ENCODE results near the gene ACTMAP.
"Not testable (repeated sequence)": the region's sequence is repeated elsewhere in the genome, so short reads cannot be mapped to it uniquely, and the experiment has no call there.

The ACTMAP gene

DNA sequence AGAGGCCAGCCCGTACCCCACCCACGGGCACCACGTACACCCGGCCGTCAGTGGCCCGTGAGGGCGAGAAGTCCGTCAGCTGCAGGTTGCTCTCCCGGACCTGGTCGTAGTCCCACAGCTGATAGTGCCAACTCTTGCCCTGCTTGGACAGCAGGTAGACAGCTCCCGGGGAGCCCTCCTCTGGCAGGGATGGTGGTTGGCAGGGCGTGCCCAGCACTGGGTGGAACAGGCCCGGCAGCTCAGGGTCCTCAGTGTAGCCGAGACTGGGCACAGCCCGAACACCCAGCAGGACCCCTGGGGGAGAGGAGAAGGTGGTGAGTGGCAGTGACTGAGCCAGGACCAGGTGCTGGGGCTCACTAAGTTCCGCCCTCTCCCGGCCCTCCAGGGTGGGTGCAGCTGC lies 7.8 kb downstream of the ACTMAP start:
- no peak for DNase-seq

DNA sequence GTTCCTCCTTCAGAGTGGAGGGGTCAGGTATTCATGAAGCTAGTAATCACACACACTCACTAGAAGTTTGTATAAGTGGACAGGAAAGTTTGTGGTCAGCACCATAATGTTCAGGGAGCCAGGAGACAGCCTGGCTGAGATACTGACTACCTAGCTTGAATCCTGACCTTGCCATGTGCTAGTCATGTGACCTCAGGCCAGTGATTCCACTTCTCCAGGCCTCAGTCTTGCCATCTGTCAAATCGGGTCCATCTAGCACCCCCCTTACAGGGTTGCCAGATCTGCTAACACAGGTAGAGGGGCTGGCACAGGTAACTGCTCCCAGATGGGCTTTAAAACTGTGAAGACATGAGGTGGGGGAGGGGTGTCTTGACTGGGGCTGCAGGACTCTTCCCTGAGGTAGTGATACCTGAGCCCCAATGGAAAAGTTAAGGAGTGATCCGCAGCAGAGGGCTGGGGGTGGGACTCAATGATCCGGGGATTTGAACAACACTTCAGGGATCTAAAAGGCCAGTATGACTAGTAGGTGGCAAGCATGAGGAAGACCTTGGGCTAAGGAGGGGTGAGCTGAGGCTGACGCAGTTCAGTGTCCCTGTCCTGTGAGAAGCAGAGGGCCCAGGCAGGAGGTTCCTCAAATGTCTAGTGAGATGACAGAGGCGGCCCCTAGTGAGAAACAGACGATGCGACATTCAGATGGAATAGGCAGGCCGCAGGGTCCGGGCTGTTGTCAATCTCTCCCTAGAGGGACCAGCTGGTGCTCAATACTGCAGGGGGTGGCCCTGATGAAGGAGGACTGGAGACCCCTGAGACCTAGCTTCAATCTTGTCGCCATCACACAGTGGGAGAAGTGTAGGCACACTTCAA lies 8.5 kb downstream of the ACTMAP start:
- no peak for DNase-seq

DNA sequence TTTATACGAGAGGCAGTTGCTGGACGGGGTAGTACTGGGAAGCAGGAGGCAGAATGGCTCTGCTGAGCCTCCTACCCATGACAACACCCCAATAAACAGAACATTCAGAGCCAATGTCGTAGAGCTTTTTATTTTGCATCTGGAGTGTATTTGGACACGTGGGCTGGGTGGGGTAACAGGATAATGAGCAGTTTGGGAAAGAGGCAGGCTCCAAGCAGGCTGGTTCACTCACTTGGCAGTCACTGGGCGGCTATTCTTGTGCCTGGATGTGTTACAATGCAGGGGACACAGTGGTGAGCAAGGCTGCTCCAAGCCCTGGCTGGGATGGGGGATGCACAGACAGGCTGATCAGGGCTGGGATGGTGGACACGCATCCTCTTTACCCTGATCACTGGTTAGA lies 9.5 kb downstream of the ACTMAP start:
- no peak for DNase-seq

DNA sequence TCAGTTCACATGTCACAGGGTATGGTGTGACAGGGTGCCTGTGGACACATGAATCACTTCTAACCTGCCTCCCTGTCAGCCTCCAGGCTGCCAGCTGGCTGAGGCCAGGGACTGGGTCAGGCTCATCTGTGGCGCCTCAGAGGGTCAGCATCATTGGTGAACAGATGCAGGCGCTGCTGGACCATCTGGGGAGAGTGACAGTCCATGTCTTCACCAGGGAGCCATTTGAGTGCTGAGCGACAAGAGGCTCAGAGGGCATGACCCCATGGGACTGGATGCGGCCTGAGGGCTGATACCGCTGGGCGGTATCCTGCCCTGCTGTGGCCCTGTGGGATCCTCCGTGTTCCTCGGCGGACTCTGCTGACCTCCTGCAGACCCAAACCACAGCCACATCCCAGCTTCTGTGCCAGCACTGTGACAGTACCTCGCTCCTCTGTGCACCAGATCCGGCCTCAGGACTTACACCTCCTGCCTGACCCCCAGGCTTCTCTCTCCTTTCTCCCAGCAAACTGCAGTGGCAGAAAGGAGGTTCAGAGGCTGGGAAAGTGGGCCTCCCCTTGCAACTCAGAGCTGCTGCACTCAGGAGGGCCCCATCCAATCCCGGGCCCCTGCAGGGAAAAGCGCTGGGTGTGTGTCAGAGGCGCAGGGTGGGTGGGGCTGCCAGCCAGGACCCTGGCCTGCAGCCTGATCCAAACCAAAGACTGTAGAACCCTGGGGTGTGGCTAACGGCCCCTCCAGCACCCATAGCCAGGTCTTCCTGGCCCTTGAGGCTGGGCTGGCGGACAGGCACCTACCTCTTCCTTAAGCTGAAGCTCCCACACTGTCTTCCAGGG lies 10.2 kb downstream of the ACTMAP start:
- DNase-seq: no peak

DNA sequence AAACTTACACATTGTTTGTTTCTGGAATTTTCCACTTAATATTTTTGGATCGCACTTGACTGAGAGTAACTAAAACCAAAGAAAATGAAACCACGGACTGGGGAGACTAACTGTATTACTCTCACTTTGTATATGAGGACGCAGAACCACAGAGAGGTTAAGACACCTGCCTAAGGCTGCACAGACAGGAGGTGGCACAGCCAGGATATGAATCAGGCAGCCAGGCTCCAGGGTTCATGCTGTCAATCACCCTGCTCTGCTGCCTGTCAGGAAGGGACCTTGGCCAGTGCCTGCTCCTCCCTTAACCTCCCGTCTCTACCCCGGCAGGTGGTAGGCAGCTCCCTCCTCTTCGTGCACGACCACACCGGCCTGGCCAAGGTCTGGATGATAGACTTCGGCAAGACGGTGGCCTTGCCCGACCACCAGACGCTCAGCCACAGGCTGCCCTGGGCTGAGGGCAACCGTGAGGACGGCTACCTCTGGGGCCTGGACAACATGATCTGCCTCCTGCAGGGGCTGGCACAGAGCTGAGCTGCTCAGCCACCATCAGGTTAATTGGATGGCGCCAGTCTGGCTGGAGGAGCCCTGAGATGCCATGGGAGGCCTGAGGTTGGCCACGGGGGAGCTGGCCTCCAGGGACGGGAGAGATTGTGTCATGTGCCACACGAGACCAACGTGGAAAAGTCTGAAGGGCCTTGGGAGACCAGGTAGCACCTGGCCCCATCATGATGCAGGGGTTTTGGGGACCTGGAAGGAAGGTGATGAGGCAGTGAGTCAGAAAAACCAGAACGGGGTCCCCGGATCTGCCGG lies 11.0 kb downstream of the ACTMAP start:
- no peak for DNase-seq

DNA sequence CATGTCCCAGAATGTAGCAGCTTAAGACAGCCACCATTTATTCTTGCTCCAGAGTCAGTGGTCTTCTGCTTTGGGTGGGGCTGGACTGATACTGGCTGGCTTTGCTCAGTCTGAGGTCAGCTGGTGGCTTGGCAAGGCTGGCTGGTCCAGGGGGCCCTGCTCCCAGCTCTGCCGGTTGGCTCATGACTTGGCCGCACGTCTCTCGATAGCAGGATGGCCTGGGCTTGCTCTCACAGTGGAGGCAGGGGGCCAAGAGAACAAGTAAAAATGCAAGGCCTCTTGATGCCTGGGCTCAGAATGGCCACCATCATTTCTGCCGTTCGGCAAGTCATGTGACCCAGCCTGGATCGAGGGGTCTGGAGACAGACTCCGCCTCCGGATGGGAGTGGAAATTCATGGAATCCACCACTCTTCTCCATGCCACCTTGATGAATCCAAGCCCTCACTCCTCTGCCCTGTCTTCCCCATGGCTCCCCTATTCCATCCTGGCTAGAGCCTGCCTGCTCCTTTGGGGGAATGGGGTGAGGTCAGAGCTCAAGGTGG lies 13.1 kb downstream of the ACTMAP start:
- no peak for DNase-seq

DNA sequence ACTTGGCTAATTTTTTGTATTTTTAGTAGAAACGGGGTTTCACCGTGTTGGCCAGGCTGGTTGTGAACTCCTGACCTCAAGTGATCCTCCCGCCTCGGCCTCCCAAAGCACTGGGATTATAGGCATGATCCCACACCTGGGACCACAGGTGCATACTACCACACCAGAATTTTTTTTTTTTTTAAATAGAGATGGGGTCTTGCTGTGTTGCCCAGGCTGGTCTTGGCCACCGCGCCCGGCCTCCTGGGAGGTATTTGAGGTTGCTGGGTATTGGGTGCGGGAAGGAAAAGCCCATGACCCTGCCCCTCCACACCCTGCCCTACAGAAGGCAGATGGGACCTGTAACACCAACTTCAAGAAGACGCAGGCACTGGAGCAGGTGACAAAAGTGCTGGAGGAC lies 13.6 kb downstream of the ACTMAP start:
- no peak for DNase-seq

DNA sequence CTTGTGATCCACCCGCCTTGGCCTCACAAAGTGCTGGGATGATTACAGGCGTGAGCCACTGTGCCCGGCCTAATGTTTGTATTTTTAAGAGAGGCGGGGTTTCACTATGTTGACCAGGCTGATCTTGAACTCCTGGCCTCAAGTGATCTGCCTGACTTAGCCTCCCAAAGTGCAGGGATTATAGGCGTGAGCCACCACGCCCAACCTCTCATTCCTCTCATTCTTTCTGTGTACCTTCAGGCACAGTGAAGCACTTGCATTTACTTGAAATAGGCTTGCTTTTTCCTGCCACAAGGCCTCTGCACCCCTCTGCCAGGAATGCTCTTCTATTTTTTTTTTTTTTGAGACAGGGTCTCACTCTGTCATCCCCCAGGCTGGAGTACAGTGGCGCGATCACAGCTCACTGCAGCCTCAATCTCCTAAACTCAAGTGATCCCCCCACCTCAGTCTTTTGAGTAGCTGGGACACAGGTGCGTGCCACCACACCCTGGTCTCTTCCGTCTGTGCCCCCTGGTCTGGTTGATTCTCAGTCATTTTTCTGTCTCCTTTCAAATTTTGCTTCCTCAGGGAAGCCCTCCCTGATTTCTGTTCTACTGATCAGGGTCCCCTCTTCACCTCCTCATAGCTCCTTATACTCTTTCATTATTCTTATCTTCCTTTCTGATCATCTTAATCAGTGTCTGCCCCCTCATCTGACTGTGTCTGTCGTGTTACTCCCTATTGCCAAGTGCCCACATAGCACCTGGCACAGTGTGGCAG lies 15.1 kb downstream of the ACTMAP start:
- DNase-seq: no peak

DNA sequence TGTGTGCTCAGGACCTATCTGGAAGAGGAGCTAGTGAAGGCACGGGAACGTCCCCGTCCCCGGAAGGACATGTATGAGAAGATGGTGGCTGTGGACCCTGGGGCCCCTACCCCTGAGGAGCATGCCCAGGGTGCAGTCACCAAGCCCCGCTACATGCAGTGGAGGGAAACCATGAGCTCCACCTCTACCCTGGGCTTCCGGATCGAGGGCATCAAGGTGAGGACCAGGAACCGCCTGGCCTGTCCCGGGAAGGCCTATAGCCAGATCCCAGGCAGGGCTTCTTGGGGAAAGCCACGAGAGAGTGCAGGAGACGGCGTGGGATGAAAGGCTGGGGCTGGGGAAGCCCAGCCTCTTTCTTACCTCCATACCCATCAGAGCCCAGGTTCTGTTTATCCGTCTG lies 17.1 kb downstream of the ACTMAP start:
- no peak for DNase-seq

DNA sequence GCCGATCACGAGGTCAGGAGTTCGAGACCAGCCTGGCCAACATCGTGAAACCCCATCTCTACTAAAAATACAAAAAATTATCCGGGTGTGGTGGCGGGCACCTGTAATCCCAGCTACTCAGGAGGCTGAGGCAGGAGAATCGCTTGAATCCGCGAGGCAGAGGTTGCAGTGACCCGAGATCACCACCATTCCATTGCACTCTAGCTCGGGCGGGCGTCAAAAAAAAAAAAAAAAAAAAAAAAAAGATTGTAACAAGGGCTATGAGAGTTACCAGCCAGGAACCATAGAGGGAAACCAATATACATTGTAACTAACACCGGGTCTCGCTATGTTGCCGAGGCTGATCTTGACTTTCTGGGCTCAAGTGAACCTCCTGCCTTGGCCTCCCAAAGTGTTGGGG lies 18.0 kb downstream of the ACTMAP start:
- DNase-seq: not testable (repeated sequence)

DNA sequence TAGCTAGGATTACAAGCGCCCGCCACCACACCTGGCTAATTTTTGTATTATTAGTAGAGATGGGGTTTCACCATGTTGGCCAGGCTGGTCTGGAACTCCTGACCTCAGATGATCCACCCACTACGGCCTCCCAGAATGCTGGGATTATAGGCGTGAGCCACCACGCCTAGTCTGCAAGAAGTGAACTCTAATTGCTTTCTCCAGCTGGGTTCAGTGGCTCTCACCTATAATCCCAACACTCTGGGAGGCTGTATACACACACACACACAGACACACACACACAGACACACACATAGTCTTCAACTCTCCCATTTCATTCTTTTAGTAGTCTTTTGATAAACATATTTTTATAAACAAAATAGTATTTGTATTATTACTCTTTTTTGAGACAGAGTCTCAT lies 20.2 kb downstream of the ACTMAP start:
- DNase-seq: not testable (repeated sequence)

DNA sequence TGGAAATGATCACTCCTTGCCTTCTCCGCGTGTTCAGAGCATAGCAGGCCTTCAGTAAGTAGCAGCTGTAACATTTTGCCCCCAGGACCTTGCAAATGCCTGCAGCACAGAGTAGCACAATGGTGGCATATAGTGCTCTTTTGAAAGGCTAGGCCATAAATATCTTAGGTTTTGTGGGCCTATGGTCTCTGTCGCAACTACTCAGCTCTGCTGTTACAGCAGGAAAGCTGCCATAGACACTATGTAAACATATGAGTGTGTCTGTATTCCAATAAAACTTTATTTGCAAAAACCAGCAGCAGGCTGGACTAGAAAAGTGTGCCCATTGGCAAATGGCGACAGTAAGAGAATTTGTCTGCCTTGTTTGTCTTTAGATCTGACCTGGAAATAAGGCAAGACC lies 24.0 kb downstream of the ACTMAP start:
- no peak for DNase-seq

DNA sequence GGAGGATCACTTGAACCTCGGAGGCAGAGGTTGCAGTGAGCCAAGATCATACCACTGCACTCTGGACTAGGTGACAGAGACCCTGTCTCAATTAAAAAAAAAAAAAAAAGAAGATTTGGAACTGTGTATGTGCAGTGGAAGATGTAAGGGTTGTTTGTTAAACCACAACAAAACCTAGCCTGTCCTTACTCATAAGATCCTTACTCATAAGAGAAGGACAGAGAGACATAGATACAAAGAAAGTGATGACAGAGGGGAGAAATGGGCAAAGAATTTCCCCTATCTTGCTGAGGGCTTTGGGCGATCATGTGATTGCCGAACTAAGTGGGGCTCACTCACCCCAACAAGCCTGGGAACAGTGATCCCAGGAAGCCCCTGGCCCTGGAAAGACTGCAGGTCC lies 25.4 kb downstream of the ACTMAP start:
- DNase-seq: no peak

DNA sequence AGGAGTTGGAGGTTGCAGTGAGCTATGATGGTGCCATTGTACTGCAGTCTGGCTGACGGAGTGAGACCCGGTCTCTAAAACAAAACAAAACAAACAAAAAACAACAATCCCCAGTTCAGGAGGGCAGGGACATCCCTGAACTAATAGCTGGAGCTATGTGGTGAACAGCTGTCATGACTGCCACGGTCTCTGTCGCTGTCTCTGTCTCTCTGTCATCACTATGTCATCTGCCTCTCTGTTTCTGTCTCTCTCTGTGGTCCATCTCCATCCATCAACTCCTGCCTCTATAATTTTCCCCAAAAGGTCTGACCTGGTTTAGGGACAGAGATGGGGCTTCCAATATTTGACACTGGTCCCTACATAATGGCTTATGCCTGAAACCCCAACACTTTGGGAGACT lies 26.0 kb downstream of the ACTMAP start:
- no peak for DNase-seq

DNA sequence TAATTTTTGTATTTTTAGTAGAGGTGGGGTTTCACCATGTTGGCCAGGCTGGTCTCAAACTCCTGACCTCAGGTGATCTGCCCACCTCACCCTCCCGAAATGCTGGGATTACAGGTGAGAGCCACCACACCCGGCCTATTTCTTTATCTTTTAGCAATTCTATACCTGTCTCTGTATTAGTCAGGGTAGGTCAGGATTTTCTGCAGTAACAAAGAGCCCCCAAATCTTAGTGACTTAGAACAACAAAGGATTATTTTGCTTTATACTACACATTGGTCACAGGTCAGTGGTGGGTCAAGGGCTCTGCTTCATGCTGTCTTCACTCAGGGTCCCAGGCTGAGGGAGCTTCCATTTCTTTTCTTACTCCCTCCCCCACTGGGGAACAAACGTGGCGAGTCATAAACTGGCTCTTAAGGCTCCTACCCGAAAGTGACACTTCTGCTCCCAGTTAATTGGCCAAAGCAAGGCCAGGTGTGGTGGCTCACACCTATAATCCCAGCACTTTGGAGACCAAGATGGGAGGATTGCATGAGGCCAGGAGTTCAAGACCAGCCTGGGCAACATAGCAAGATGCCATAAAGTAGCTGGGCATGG lies 26.5 kb downstream of the ACTMAP start:
- DNase-seq: no peak

DNA sequence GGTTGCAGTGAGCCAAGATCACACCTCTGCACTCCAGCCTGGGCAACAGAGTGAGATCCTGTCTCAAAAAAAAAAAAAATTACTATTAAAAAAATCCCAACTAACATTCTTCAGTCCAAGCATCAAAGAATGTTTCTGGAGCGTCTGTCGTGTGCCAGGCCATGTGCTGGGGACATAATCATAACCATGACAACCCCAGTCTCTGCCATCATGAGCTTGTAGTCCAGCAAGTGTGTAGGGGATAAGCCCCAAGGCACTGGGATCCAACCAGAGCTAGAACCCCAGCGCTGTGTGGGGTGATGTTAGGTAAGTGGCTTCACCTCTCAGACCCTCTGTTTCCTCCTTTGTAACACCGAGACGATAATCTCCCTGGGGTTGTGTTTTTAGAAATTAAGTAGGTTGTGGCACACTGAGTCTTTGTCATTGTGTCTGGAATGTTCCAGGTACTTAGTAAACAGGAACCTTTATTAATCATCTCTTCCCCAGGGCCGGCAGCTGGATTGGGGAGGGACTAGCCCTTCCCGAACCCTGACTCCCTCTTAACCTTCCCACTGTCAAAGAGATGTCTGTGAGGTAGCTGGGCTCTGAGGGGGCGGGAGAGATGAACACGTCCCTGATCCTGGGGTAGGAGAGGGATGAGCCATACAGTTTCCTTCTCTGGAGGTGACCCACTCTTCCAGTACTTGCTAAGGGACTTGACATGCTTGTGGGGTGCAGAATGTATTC lies 28.2 kb downstream of the ACTMAP start:
- no peak for DNase-seq

DNA sequence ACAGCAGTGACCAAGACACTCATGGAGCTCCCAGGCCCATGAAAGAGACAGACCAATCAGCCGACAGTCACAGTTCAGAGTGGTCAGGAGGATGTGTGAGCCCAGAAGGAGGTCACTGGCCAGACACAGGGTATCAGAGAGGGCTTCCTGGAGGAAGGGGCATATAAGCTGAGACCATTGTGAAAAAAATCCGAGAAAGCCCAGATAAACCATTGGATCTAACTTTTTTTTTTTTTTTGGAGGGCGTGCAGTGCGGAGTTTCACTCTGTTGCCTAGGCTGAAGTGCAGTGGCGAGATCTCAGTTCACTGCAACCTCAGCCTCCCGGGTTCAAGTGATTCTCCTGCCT lies 29.2 kb downstream of the ACTMAP start:
- no peak for DNase-seq

DNA sequence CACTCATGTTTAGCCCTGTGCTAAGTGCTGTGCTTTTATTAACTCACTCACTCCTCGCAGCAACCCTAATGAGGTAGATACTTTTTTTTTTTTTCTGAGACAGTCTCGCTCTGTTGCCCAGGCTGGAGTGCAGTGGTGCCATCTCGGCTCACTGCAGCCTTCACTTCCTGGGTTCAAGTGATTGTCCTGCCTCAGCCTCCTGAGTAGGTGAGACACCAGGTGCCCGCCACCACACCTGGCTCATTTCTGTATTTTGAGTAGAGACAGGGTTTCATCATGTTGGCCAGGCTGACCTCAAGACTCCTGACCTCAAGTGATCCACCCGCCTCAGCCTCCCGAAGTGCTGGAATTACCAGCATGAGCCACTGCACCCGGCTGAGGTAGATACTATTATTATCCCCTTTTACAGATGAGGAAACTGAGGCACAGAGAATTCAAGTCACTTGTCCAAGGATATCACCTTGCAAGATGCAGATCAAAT lies 30.8 kb downstream of the ACTMAP start:
- DNase-seq: no peak

DNA sequence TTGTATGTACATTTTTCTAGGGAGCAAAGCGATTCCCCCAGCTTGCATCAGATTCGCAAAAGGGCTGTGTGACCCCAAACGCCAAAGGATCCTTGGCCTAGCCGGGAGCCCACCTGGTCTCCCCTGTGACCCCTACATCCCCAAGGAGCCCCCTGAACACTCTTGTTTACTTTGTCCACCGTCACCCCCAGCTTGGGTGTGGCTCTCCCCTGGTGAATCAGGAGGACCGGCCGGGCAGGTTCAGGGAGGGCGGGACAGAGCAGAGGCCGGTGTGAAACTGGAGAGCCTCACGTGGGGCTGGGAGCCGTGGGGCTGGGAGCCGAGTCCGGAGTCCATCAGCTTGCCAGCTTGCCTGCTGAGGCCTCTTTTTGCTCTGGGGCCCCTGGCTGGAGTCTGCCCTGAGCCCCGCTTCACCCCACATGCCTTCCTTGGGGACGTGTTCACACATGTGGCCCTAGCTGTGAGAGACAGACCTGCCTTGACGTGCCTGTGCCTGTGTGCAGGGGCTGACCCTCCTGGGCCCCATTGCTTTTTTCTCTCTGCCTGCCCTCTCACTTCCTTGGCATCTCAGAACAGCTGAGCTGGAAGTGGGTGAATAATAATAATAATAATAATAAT lies 31.4 kb downstream of the ACTMAP start:
- no peak for DNase-seq

Data from CD4-positive, alpha-beta T cell treated with Interleukin-6 for 4 hours (primary cell).